Gastroesophageal sphincter (tissue), 2 donors: Measurements from ENCODE around the gene INPP5E.

Source experiments
- EP300 ChIP-seq: sonication (generic); formaldehyde crosslinking; IDR thresholded peaks from one replicate; pipeline ENCODE4 v1.6.1; 2017; ENCODE audit warnings: antibody characterized with exemption, mild to moderate bottlenecking
- POLR2A ChIP-seq, 2 donors: fragments of 450-650 bp; IDR thresholded peaks; one replicate each; pipeline ENCODE4 v1.6.1; 2017; ENCODE audit warnings: antibody characterized with exemption in 2 of 2, mild to moderate bottlenecking in 2 of 2, moderate library complexity in 1 of 2

DNA sequence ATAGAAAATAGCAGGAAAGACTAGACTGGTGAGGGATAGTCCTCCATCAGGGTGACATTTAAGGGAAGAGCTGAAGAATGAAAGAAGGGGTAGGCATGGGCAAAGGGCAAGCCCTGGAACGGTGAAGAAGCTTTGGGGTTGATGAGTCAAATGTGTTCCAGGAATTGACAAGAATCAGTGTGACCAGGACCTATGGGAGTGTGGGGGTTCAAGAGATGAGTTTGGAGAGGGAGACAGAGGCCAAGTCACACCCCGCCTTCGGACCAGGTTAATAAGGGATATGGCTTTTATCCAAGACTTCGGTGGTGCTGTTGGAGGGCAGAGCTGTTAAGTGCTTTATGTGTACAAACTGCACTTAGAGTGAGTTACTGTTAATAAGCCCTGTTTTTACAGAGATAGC, 28.3 kb downstream of the INPP5E start:
- TF ChIP-seq EP300: no peak
- no peak for TF ChIP-seq POLR2A (IDR thresholded peaks at IDR 0.05)
